GM12801 (cell line): ENCODE data around the gene ADTRP.

Source experiments
- CTCF ChIP-seq: IDR thresholded peaks from one replicate; pipeline ENCODE4 v1.5.1; 2011; ENCODE audit warnings: control low read depth; ENCODE audit not compliant: insufficient read length; ENCODE audit errors: extremely low read depth

Gene ADTRP

GRCh38 chr6:11754625-11755271, 23.9 kb downstream of the ADTRP start:
- no peak for TF ChIP-seq CTCF

GRCh38 chr6:11753798-11754197, 24.8 kb downstream of the ADTRP start:
- TF ChIP-seq CTCF, result no peak

GRCh38 chr6:11752360-11752759, 26.2 kb downstream of the ADTRP start:
- no peak for TF ChIP-seq CTCF

GRCh38 chr6:11750682-11751081, 27.9 kb downstream of the ADTRP start:
- no peak for TF ChIP-seq CTCF

GRCh38 chr6:11748591-11749210, 29.9 kb downstream of the ADTRP start:
- TF ChIP-seq CTCF, result no peak

GRCh38 chr6:11747021-11747420, 31.6 kb downstream of the ADTRP start:
- TF ChIP-seq CTCF, result no peak

- TF ChIP-seq CTCF, result no peak
These were observed 33.9 kb downstream of the ADTRP start for GRCh38 chr6:11744753-11745152.
